ENCODE data around the gene ANK3. TPM values are rescaled to one million over a fixed set of nuclear protein-coding genes. Genes with fewer than 3 reads are reported as not detected.

ANK3 gene
- total and polyA plus RNA-seq, 4 donors, result 101 to 318 (median 146) TPM

- 79% methylated on average over 3 of the region's 5 CpGs for WGBS (ENCODE audit: insufficient coverage)
- DNase-seq (ENCODE audit: low read depth in 4 of 6, low spot score in 6 of 6), result no peak
- Histone ChIP-seq H3K4me1 (ENCODE audit: control insufficient read depth, insufficient read depth, low read length) (no peaks in the 10 kb centered on the region), H3K4me3 (ENCODE audit: low read depth, low read length) (no peak overlapping the region), H3K9me3 (ENCODE audit: control insufficient read depth, insufficient read depth, low read length) (no peaks in the 10 kb centered on the region), H3K27ac (ENCODE audit: low read depth, low read length) (no peak overlapping the region), H3K36me3 (ENCODE audit: control insufficient read depth, insufficient read depth, low read length) (no peaks in the 10 kb centered on the region), H3K27me3 (ENCODE audit: control insufficient read depth, insufficient read depth, low read length) (no peaks in the 10 kb centered on the region)
These were observed 84.2 kb downstream of the ANK3 start for GRCh38 chr10:60305380-60305892.

GRCh38 chr10:60304829-60305379 is 84.8 kb downstream of the ANK3 start:
- H3K9me3 ChIP-seq (ENCODE audit: control insufficient read depth, insufficient read depth, low read length), result no peaks in the 10 kb centered on the region
- DNase-seq (ENCODE audit: low read depth in 4 of 6, low spot score in 6 of 6), result no peak
- H3K27me3 ChIP-seq (ENCODE audit: control insufficient read depth, insufficient read depth, low read length), result no peaks in the 10 kb centered on the region
- H3K4me3 ChIP-seq (ENCODE audit: low read depth, low read length), result no peak overlapping the region
- H3K27ac ChIP-seq (ENCODE audit: low read depth, low read length), result no peak overlapping the region
- H3K36me3 ChIP-seq (ENCODE audit: control insufficient read depth, insufficient read depth, low read length), result no peaks in the 10 kb centered on the region
- WGBS (ENCODE audit: insufficient coverage), result 50% methylated on average over 1 of the region's 2 CpGs
- no peaks in the 10 kb centered on the region for H3K4me1 ChIP-seq (ENCODE audit: control insufficient read depth, insufficient read depth, low read length)

- no peak for DNase-seq (ENCODE audit: low read depth in 4 of 6, low spot score in 6 of 6)
- H3K27ac ChIP-seq (ENCODE audit: low read depth, low read length), result no peak overlapping the region
- no peaks in the 10 kb centered on the region for H3K4me1 ChIP-seq (ENCODE audit: control insufficient read depth, insufficient read depth, low read length)
- no peaks in the 10 kb centered on the region for H3K9me3 ChIP-seq (ENCODE audit: control insufficient read depth, insufficient read depth, low read length)
- H3K36me3 ChIP-seq (ENCODE audit: control insufficient read depth, insufficient read depth, low read length), result no peaks in the 10 kb centered on the region
- no peaks in the 10 kb centered on the region for H3K27me3 ChIP-seq (ENCODE audit: control insufficient read depth, insufficient read depth, low read length)
- H3K4me3 ChIP-seq (ENCODE audit: low read depth, low read length), result no peak overlapping the region
- 83% methylated on average over 1 of the region's 1 CpG for WGBS (ENCODE audit: insufficient coverage)
These were observed 85.9 kb downstream of the ANK3 start for GRCh38 chr10:60303778-60304177.

GRCh38 chr10:60299961-60300883 is 89.5 kb downstream of the ANK3 start:
- Histone ChIP-seq H3K36me3 (ENCODE audit: control insufficient read depth, insufficient read depth, low read length) (no peaks in the 10 kb centered on the region), H3K4me1 (ENCODE audit: control insufficient read depth, insufficient read depth, low read length) (no peaks in the 10 kb centered on the region), H3K4me3 (ENCODE audit: low read depth, low read length) (peak overlapping the region; percentile 26), H3K9me3 (ENCODE audit: control insufficient read depth, insufficient read depth, low read length) (no peaks in the 10 kb centered on the region), H3K27ac (ENCODE audit: low read depth, low read length) (peak overlapping the region; percentile 68), H3K27me3 (ENCODE audit: control insufficient read depth, insufficient read depth, low read length) (no peaks in the 10 kb centered on the region)
- 40% methylated on average over 4 of the region's 11 CpGs for WGBS (ENCODE audit: insufficient coverage)
- peak in 3 of 6 donors; percentile 11 to 55 (median 19) for DNase-seq (ENCODE audit: low read depth in 4 of 6, low spot score in 6 of 6)

GRCh38 chr10:60299390-60299778 is 90.3 kb downstream of the ANK3 start:
- no CpG with 5 or more reads among the region's 1 CpG for WGBS (ENCODE audit: insufficient coverage)
- Histone ChIP-seq H3K4me1 (ENCODE audit: control insufficient read depth, insufficient read depth, low read length) (no peaks in the 10 kb centered on the region), H3K27ac (ENCODE audit: low read depth, low read length) (no peak overlapping the region), H3K4me3 (ENCODE audit: low read depth, low read length) (no peak overlapping the region), H3K36me3 (ENCODE audit: control insufficient read depth, insufficient read depth, low read length) (no peaks in the 10 kb centered on the region), H3K27me3 (ENCODE audit: control insufficient read depth, insufficient read depth, low read length) (no peaks in the 10 kb centered on the region), H3K9me3 (ENCODE audit: control insufficient read depth, insufficient read depth, low read length) (no peaks in the 10 kb centered on the region)
- no peak for DNase-seq (ENCODE audit: low read depth in 4 of 6, low spot score in 6 of 6)

GRCh38 chr10:60298408-60299389 is 91.0 kb downstream of the ANK3 start:
- Histone ChIP-seq H3K36me3 (ENCODE audit: control insufficient read depth, insufficient read depth, low read length) (no peaks in the 10 kb centered on the region), H3K27ac (ENCODE audit: low read depth, low read length) (no peak overlapping the region), H3K27me3 (ENCODE audit: control insufficient read depth, insufficient read depth, low read length) (no peaks in the 10 kb centered on the region), H3K4me1 (ENCODE audit: control insufficient read depth, insufficient read depth, low read length) (no peaks in the 10 kb centered on the region), H3K4me3 (ENCODE audit: low read depth, low read length) (no peak overlapping the region), H3K9me3 (ENCODE audit: control insufficient read depth, insufficient read depth, low read length) (no peaks in the 10 kb centered on the region)
- peak in 1 of 6 donors; percentile 53 for DNase-seq (ENCODE audit: low read depth in 4 of 6, low spot score in 6 of 6)
- no CpG with 5 or more reads among the region's 9 CpGs for WGBS (ENCODE audit: insufficient coverage)

- no peak for DNase-seq (ENCODE audit: low read depth in 4 of 6, low spot score in 6 of 6)
- Histone ChIP-seq H3K9me3 (ENCODE audit: control insufficient read depth, insufficient read depth, low read length) (no peaks in the 10 kb centered on the region), H3K4me1 (ENCODE audit: control insufficient read depth, insufficient read depth, low read length) (no peaks in the 10 kb centered on the region), H3K4me3 (ENCODE audit: low read depth, low read length) (no peak overlapping the region), H3K27me3 (ENCODE audit: control insufficient read depth, insufficient read depth, low read length) (no peaks in the 10 kb centered on the region), H3K36me3 (ENCODE audit: control insufficient read depth, insufficient read depth, low read length) (no peaks in the 10 kb centered on the region), H3K27ac (ENCODE audit: low read depth, low read length) (no peak overlapping the region)
- 100% methylated on average over 1 of the region's 1 CpG for WGBS (ENCODE audit: insufficient coverage)
These were observed 93.6 kb downstream of the ANK3 start for GRCh38 chr10:60296073-60296472.

GRCh38 chr10:60295028-60295937 is 94.4 kb downstream of the ANK3 start:
- no peak overlapping the region for H3K27ac ChIP-seq (ENCODE audit: low read depth, low read length)
- H3K4me1 ChIP-seq (ENCODE audit: control insufficient read depth, insufficient read depth, low read length), result no peaks in the 10 kb centered on the region
- WGBS (ENCODE audit: insufficient coverage), result 90% methylated on average over 3 of the region's 9 CpGs
- no peaks in the 10 kb centered on the region for H3K27me3 ChIP-seq (ENCODE audit: control insufficient read depth, insufficient read depth, low read length)
- DNase-seq (ENCODE audit: low read depth in 4 of 6, low spot score in 6 of 6), result no peak
- no peaks in the 10 kb centered on the region for H3K36me3 ChIP-seq (ENCODE audit: control insufficient read depth, insufficient read depth, low read length)
- no peak overlapping the region for H3K4me3 ChIP-seq (ENCODE audit: low read depth, low read length)
- H3K9me3 ChIP-seq (ENCODE audit: control insufficient read depth, insufficient read depth, low read length), result no peaks in the 10 kb centered on the region
